ENCODE results near the gene C9. TPM values are rescaled to one million over a fixed set of nuclear protein-coding genes. Genes with fewer than 3 reads are reported as not detected.
"Not testable (repeated sequence)": the region's sequence is repeated elsewhere in the genome, so short reads cannot be mapped to it uniquely, and the experiment has no call there.

Gene C9
- total RNA-seq, 1 donor from 2014 or later: not detected

GRCh38 chr5:39282561-39282960, 81.7 kb downstream of the C9 start:
- Mint-ChIP-seq H3K27me3 (no peaks in the 10 kb centered on the region), H3K9me3 (ENCODE audit: low read depth) (peaks cover 13% of the 10 kb centered on the region), H3K4me1 (ENCODE audit: low read depth) (peaks cover 23% of the 10 kb centered on the region), H3K27ac (no peak overlapping the region), H3K36me3 (ENCODE audit: insufficient read depth) (peaks cover 6% of the 10 kb centered on the region), H3K4me3 (ENCODE audit: low read depth) (no peak overlapping the region)
- TF ChIP-seq CTCF (IDR thresholded peaks at IDR 0.05; ENCODE audit: unreplicated experiment): no peak
- DNase-seq (ENCODE audit: low spot score, unreplicated experiment): no peak

- DNase-seq (ENCODE audit: low spot score, unreplicated experiment); H3K4me3 Mint-ChIP-seq (ENCODE audit: low read depth); H3K36me3 Mint-ChIP-seq (ENCODE audit: insufficient read depth); H3K27me3 Mint-ChIP-seq; H3K9me3 Mint-ChIP-seq (ENCODE audit: low read depth); H3K4me1 Mint-ChIP-seq (ENCODE audit: low read depth); H3K27ac Mint-ChIP-seq: not testable (repeated sequence)
Observed at GRCh38 chr5:39275865-39276264, 88.4 kb downstream of the C9 start.

GRCh38 chr5:39274398-39275085, 89.8 kb downstream of the C9 start:
- no peak overlapping the region for H3K27ac Mint-ChIP-seq
- no peaks in the 10 kb centered on the region for H3K36me3 Mint-ChIP-seq (ENCODE audit: insufficient read depth)
- DNase-seq (ENCODE audit: low spot score, unreplicated experiment): no peak
- H3K27me3 Mint-ChIP-seq: no peaks in the 10 kb centered on the region
- TF ChIP-seq CTCF (IDR thresholded peaks at IDR 0.05; ENCODE audit: unreplicated experiment): no peak
- H3K4me1 Mint-ChIP-seq (ENCODE audit: low read depth): peaks cover 3% of the 10 kb centered on the region
- no peak overlapping the region for H3K4me3 Mint-ChIP-seq (ENCODE audit: low read depth)
- H3K9me3 Mint-ChIP-seq (ENCODE audit: low read depth): peaks cover 5% of the 10 kb centered on the region

- Mint-ChIP-seq H3K4me1 (ENCODE audit: low read depth) (no peaks in the 10 kb centered on the region), H3K9me3 (ENCODE audit: low read depth) (no peaks in the 10 kb centered on the region), H3K4me3 (ENCODE audit: low read depth) (no peak overlapping the region), H3K27ac (no peak overlapping the region), H3K27me3 (no peaks in the 10 kb centered on the region), H3K36me3 (ENCODE audit: insufficient read depth) (no peaks in the 10 kb centered on the region)
- no peak for TF ChIP-seq CTCF (IDR thresholded peaks at IDR 0.05; ENCODE audit: unreplicated experiment)
- DNase-seq (ENCODE audit: low spot score, unreplicated experiment): no peak
Observed at GRCh38 chr5:39273314-39273954, 90.9 kb downstream of the C9 start.

- H3K27me3 Mint-ChIP-seq; H3K4me3 Mint-ChIP-seq (ENCODE audit: low read depth); H3K4me1 Mint-ChIP-seq (ENCODE audit: low read depth); H3K9me3 Mint-ChIP-seq (ENCODE audit: low read depth); DNase-seq (ENCODE audit: low spot score, unreplicated experiment); H3K27ac Mint-ChIP-seq; H3K36me3 Mint-ChIP-seq (ENCODE audit: insufficient read depth): not testable (repeated sequence)
Observed at GRCh38 chr5:39272869-39273231, 91.4 kb downstream of the C9 start.

GRCh38 chr5:39270225-39270848, 94.0 kb downstream of the C9 start:
- Mint-ChIP-seq H3K27ac (no peak overlapping the region), H3K36me3 (ENCODE audit: insufficient read depth) (no peaks in the 10 kb centered on the region), H3K27me3 (no peaks in the 10 kb centered on the region), H3K4me1 (ENCODE audit: low read depth) (no peaks in the 10 kb centered on the region), H3K9me3 (ENCODE audit: low read depth) (no peaks in the 10 kb centered on the region), H3K4me3 (ENCODE audit: low read depth) (no peak overlapping the region)
- no peak for DNase-seq (ENCODE audit: low spot score, unreplicated experiment)
- TF ChIP-seq CTCF (IDR thresholded peaks at IDR 0.05; ENCODE audit: unreplicated experiment): no peak

Data from progenitor cell of endocrine pancreas (in vitro differentiated cells).